NT2/D1 (cell line): Measurements from ENCODE around the gene NPC1.
"Not testable (repeated sequence)": the region's sequence is repeated elsewhere in the genome, so short reads cannot be mapped to it uniquely, and the experiment has no call there.

Source experiments
- DNase-seq: peaks from one replicate; pipeline ENCODE4 v3.0.0-alpha.2; 2011; ENCODE audit warnings: low read depth, low spot score
- H3K27me3 ChIP-seq: 2 replicates; pipeline ENCODE4 v1.6.0; 2011; ENCODE audit warnings: mild to moderate bottlenecking; ENCODE audit not compliant: insufficient read length, insufficient read depth
- H3K36me3 ChIP-seq: 2 replicates; pipeline ENCODE4 v1.6.1; 2011; ENCODE audit warnings: mild to moderate bottlenecking, low read length, mixed read lengths; ENCODE audit not compliant: insufficient read depth, insufficient read length
- H3K4me1 ChIP-seq: 2 replicates; pipeline ENCODE4 v1.5.1; 2011; ENCODE audit not compliant: insufficient read depth, insufficient read length
- H3K4me3 ChIP-seq: 2 replicates; pipeline ENCODE4 v1.5.1; 2011; ENCODE audit warnings: low read depth; ENCODE audit not compliant: insufficient read length
- H3K9ac ChIP-seq: 2 replicates; pipeline ENCODE4 v1.6.0; 2011; ENCODE audit warnings: low read depth; ENCODE audit not compliant: insufficient read length
- H3K9me3 ChIP-seq: 2 replicates; pipeline ENCODE4 v1.5.1; 2011; ENCODE audit warnings: mild to moderate bottlenecking, low read length; ENCODE audit not compliant: insufficient read depth
- SUZ12 ChIP-seq: IDR thresholded peaks from 2 replicates; pipeline ENCODE4 v1.6.1; 2011; ENCODE audit not compliant: insufficient read length, insufficient read depth; ENCODE audit errors: extremely low read depth
- YY1 ChIP-seq: IDR thresholded peaks from 2 replicates; pipeline ENCODE4 v1.6.1; 2011; ENCODE audit not compliant: insufficient read length, insufficient read depth
- ZNF274 ChIP-seq: IDR thresholded peaks from 2 replicates; pipeline ENCODE4 v1.6.1; 2011; ENCODE audit warnings: mild to moderate bottlenecking, low read depth, low read length

The NPC1 gene

DNA sequence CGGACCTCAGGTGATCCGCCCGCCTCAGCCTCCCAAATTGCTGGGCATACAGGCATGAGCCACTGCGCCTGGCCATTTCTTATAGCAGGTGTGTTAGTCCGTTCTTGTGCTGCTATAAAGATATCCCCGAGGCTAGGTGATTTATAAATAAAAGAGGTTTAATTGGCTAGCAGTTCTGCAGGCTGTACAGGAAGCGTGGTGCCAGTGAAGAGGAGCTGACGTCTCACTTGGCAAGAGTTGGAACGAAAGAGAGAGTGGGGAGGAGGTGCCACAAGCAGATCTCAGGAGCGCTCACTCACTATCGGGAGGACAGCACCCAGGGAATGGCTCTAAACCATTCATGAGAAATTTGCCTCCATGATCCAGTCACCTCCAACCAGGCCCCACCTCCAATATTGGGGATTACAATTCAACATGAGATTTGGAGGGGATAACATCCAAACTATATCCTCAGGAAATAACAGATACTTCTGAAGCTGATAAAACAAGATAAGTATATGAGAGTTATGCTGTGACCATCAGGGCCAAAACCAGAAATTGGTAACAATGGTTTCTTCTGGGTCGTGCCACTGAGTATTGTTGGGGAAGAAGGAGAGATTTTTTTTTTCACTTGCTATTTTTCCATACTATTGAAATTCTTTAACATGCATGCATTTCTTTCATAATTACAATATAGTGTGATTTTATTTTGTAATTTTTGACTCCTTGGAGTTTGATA, 90.4 kb downstream of the NPC1 start:
- Histone ChIP-seq H3K36me3 (no peaks in the 10 kb centered on the region), H3K9me3 (no peaks in the 10 kb centered on the region), H3K9ac (no peak overlapping the region), H3K4me1 (no peaks in the 10 kb centered on the region), H3K27me3 (peaks cover under 1% of the 10 kb centered on the region), H3K4me3 (no peak overlapping the region)
- no peak for TF ChIP-seq ZNF274
- no peak for DNase-seq

GRCh38 chr18:23494992-23495391, 91.3 kb downstream of the NPC1 start:
- H3K9me3 ChIP-seq = no peaks in the 10 kb centered on the region
- H3K4me1 ChIP-seq = no peaks in the 10 kb centered on the region
- no peak for DNase-seq
- no peak overlapping the region for H3K9ac ChIP-seq
- H3K4me3 ChIP-seq = no peak overlapping the region
- no peaks in the 10 kb centered on the region for H3K36me3 ChIP-seq
- H3K27me3 ChIP-seq = no peaks in the 10 kb centered on the region
- no peak for TF ChIP-seq SUZ12
- no peak for TF ChIP-seq YY1

- DNase-seq = no peak
- no peaks in the 10 kb centered on the region for H3K27me3 ChIP-seq
- TF ChIP-seq ZNF274 (no peak), SUZ12 (no peak), YY1 (no peak)
- no peaks in the 10 kb centered on the region for H3K9me3 ChIP-seq
- no peak overlapping the region for H3K9ac ChIP-seq
- H3K4me3 ChIP-seq = no peak overlapping the region
- H3K4me1 ChIP-seq = no peaks in the 10 kb centered on the region
- no peaks in the 10 kb centered on the region for H3K36me3 ChIP-seq
Observed at GRCh38 chr18:23493654-23494053, 92.7 kb downstream of the NPC1 start.

DNA sequence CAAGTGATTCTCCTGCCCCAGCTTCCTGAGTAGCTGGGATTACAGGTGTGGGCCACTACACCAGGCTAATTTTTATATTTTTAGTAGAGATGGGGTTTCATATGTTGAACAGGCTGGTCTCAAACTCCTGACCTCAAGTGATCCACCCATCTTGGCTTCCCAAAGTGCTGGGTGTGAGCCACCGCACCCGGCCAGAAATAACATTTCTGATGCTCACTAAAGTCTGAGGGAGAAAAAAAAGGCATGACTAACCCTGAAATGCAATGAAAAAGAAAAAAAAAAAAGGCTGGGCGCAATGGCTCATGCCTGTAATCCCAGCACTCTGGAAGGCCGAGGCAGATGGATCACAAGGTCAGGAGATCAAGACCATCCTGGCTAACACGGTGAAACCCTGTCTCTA, 96.7 kb downstream of the NPC1 start:
- not testable (repeated sequence) for H3K9ac ChIP-seq, DNase-seq, H3K9me3 ChIP-seq, H3K4me3 ChIP-seq, H3K36me3 ChIP-seq, H3K27me3 ChIP-seq, H3K4me1 ChIP-seq

DNA sequence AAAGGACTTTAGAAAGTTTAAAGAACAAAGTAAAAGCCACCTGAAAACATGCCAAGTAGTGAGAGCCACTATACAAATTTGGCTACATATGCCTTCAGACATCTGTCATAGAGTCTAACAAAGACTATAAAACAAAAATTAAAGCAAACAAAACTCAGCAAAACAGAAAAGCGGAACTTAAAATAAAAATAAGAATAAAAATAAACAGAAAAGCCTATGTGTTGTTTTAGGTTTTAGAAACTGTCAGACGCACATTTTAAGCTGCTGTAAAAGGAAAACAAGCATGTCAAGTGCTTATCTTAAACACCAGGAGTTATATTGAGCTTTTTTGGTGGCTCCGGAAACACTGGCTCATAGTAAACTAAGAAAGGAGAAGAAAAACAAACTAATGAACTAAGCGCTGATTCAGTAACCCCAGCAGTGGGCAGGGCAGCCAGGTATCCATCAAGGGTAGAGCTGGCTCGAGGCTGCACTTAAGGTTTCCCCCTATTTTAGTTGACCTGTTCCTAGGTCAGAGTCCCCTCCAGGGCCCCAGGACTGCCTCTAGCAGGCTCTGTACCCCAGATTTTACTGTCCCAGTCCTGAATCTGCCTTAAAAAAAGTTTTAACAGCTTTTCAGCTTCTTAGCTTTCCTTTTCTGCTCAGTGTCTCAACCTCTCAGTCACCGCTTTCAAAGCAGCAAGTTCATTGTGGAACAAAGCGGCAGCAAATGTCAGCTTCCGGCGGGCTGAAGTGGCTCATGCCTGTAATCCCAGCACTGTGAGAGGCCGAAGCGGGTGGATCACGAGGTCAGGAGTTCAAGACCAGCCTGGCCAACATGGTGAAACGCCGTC, 98.4 kb downstream of the NPC1 start:
- no peaks in the 10 kb centered on the region for H3K27me3 ChIP-seq
- TF ChIP-seq ZNF274 = no peak
- TF ChIP-seq SUZ12 = no peak
- no peak for TF ChIP-seq YY1
- no peak overlapping the region for H3K9ac ChIP-seq
- no peak overlapping the region for H3K4me3 ChIP-seq
- H3K9me3 ChIP-seq = no peaks in the 10 kb centered on the region
- H3K36me3 ChIP-seq = peaks cover 3% of the 10 kb centered on the region
- no peak for DNase-seq
- H3K4me1 ChIP-seq = peaks cover 2% of the 10 kb centered on the region

- Histone ChIP-seq H3K27me3 (no peaks in the 10 kb centered on the region), H3K9ac (no peak overlapping the region), H3K36me3 (peaks cover 19% of the 10 kb centered on the region), H3K9me3 (no peaks in the 10 kb centered on the region), H3K4me3 (no peak overlapping the region), H3K4me1 (peaks cover 2% of the 10 kb centered on the region)
- no peak for DNase-seq
- TF ChIP-seq YY1 (no peak), ZNF274 (no peak), SUZ12 (no peak)
Observed at GRCh38 chr18:23485386-23485785, 100.9 kb downstream of the NPC1 start.

- no peak for TF ChIP-seq YY1
- TF ChIP-seq ZNF274 = no peak
- no peak for TF ChIP-seq SUZ12
Observed at GRCh38 chr18:23484561-23485182, 101.6 kb downstream of the NPC1 start.

More at GRCh38 chr18:23484561-23485182, 101.6 kb downstream of the NPC1 start:
- Histone ChIP-seq H3K9me3 (no peaks in the 10 kb centered on the region), H3K36me3 (peaks cover 26% of the 10 kb centered on the region), H3K9ac (no peak overlapping the region), H3K4me1 (peaks cover 2% of the 10 kb centered on the region), H3K27me3 (no peaks in the 10 kb centered on the region), H3K4me3 (no peak overlapping the region)
- no peak for DNase-seq
